Prostate gland (tissue), 2 donors: Measurements from ENCODE around the gene RBM47. TPM values are rescaled to one million over a fixed set of nuclear protein-coding genes. Genes with fewer than 3 reads are reported as not detected.
A peak's percentile ranks its signal among the peaks of the same experiment; 100 is the strongest.
"Not testable (repeated sequence)": the region's sequence is repeated elsewhere in the genome, so short reads cannot be mapped to it uniquely, and the experiment has no call there.

Source experiments
- DNase-seq: peaks from one replicate; pipeline ENCODE4 v3.0.0-alpha.2; 2019; ENCODE audit warnings: low spot score
- H3K27ac ChIP-seq, 2 donors: fragments of 200-600 bp; sonication (generic); 2 replicates each; pipeline ENCODE4 v1.5.1; 2017 to 2019
- H3K27me3 ChIP-seq: fragments of 200-600 bp; sonication (generic); replicated peaks from 2 replicates; pipeline ENCODE4 v1.5.1; 2019; ENCODE audit not compliant: insufficient read depth
- H3K36me3 ChIP-seq, 2 donors: fragments of 200-600 bp; sonication (generic); 1 replicate in 1 of 2; 2 replicates in 1 of 2; pipeline versions ENCODE4 v1.5.1 to v1.8.1; 2017 to 2019
- H3K4me1 ChIP-seq: fragments of 200-600 bp; sonication (generic); replicated peaks from 2 replicates; pipeline ENCODE4 v1.5.1; 2019
- H3K4me3 ChIP-seq, 2 donors: fragments of 200-600 bp; sonication (generic); 2 replicates each; pipeline ENCODE4 v1.5.1; 2017 to 2019
- H3K9me3 ChIP-seq: fragments of 200-600 bp; sonication (generic); 2 replicates; pipeline ENCODE4 v1.5.1; 2017
- POLR2A ChIP-seq: fragments of 450-650 bp; IDR thresholded peaks from one replicate; pipeline ENCODE4 v1.6.1; 2016; ENCODE audit warnings: antibody characterized with exemption, mild to moderate bottlenecking
- POLR2AphosphoS5 ChIP-seq: sonication (generic); formaldehyde crosslinking; IDR thresholded peaks from one replicate; pipeline ENCODE4 v1.6.1; 2017; ENCODE audit warnings: antibody characterized with exemption
- WGBS: methylation state at CpG from one replicate; pipeline ENCODE4 v1.1.5; 2018; 5-methylcytosine and 5-hydroxymethylcytosine counted together
- intact Hi-C: fragments of 100-400 bp; cut with DNase I; formaldehyde crosslinking; loops from one replicate; pipeline ENCODE4 v1.14.2; 2022
- total RNA-seq, 2 donors: library from RNA; depleted of rRNA; stranded (reverse); fragments of >200 nt; gene quantifications; one replicate each; pipeline ENCODE4 v1.1.0, GENCODE V29; 2016
- TF ChIP-seq, protein P1 (sequence below), 4 experiments: fragments of 200-600 bp in 2 of 4; fragments of 450-650 bp in 2 of 4; sonication (generic) in 2 of 4; IDR thresholded peaks; 1 replicate in 3 of 4; 2 replicates in 1 of 4; pipeline ENCODE4 v1.5.1; 2016 to 2019; ENCODE audit warnings: antibody characterized with exemption in 4 of 4, mild to moderate bottlenecking in 2 of 4, moderate library complexity in 2 of 4

RBM47 gene
- total RNA-seq, 2 donors from 2014 or later = 241 to 302 TPM

DNA sequence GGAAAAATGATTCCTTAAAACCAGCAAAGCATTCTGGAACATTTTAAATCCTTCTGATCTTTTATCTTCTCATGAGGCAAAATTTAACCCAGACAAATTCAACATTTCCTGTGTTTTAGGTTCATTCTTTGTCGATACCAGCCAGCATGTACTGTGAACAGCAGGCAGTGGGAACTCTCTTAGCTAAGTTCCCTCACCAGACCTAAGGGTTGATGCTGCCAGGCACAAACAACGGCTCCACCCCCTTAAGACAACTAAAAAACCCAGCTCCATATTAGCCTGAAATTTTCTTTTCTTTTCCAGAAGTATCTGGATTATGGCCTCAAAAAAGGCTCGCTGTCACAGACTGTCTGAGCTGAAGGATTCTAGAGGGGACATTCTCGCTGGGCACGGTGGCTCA, 2.4 kb upstream of the RBM47 start:
- H3K27ac ChIP-seq = peak overlapping the region; percentile 97

GRCh38 chr4:40630335-40631021, 814 bp upstream of the RBM47 start:
- peak overlapping the region; percentile 97 for H3K27ac ChIP-seq
- peak; percentile 89 for DNase-seq
- no peaks in the 10 kb centered on the region for H3K9me3 ChIP-seq
- no peaks in the 10 kb centered on the region for H3K36me3 ChIP-seq
- intact Hi-C loops = no loop called here
- no peaks in the 10 kb centered on the region for H3K4me1 ChIP-seq
- H3K27me3 ChIP-seq = no peaks in the 10 kb centered on the region
- 23% methylated on average over 38 of the region's 41 CpGs for WGBS
- TF ChIP-seq, protein P1, sequence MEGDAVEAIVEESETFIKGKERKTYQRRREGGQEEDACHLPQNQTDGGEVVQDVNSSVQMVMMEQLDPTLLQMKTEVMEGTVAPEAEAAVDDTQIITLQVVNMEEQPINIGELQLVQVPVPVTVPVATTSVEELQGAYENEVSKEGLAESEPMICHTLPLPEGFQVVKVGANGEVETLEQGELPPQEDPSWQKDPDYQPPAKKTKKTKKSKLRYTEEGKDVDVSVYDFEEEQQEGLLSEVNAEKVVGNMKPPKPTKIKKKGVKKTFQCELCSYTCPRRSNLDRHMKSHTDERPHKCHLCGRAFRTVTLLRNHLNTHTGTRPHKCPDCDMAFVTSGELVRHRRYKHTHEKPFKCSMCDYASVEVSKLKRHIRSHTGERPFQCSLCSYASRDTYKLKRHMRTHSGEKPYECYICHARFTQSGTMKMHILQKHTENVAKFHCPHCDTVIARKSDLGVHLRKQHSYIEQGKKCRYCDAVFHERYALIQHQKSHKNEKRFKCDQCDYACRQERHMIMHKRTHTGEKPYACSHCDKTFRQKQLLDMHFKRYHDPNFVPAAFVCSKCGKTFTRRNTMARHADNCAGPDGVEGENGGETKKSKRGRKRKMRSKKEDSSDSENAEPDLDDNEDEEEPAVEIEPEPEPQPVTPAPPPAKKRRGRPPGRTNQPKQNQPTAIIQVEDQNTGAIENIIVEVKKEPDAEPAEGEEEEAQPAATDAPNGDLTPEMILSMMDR (IDR thresholded peaks at IDR 0.05) = no peak
- peak; percentile 61 for TF ChIP-seq POLR2AphosphoS5
- peak overlapping the region; percentile 42 to 64 for H3K4me3 ChIP-seq

More for the DNA sequence above, 2.4 kb upstream of the RBM47 start:
- H3K27me3 ChIP-seq = no peaks in the 10 kb centered on the region
- DNase-seq = no peak
- H3K36me3 ChIP-seq = no peaks in the 10 kb centered on the region
- no peaks in the 10 kb centered on the region for H3K9me3 ChIP-seq
- no peak for TF ChIP-seq POLR2A
- no peak for TF ChIP-seq POLR2AphosphoS5
- TF ChIP-seq, protein P1 (IDR thresholded peaks at IDR 0.05) = no peak
- H3K4me1 ChIP-seq = no peaks in the 10 kb centered on the region
- 82% methylated on average over 5 of the region's 5 CpGs for WGBS
- intact Hi-C loops = no loop called here
- no peak overlapping the region for H3K4me3 ChIP-seq

DNA sequence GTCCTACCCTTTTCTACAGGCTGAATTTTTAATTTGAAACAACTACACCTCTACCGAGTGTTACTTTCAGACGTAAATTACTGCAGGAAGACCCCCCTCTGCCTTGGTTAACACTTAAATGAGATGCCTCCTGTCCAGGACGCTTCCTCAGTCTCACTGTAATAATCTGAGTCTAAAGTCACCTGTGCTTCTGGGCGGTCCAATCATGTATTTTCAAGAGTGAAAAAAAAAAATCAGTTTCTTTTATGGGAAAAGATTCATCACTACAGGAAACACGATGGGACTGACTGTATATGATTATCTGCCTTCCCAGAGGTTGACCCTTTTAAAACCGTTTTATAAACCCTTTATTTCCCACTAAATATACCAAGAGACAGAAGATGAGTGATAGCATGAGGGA, 776 bp downstream of the RBM47 start:
- H3K9me3 ChIP-seq = no peaks in the 10 kb centered on the region
- no peaks in the 10 kb centered on the region for H3K36me3 ChIP-seq
- intact Hi-C loops = no loop called here
- no peak for TF ChIP-seq POLR2A
- TF ChIP-seq, protein P1 (IDR thresholded peaks at IDR 0.05) = no peak
- TF ChIP-seq POLR2AphosphoS5 = no peak
- WGBS = 10% methylated on average over 6 of the region's 6 CpGs
- H3K27me3 ChIP-seq = no peaks in the 10 kb centered on the region
- DNase-seq = no peak
- peak overlapping the region; percentile 42 to 64 for H3K4me3 ChIP-seq
- peak overlapping the region; percentile 97 for H3K27ac ChIP-seq
- H3K4me1 ChIP-seq = no peaks in the 10 kb centered on the region

DNA sequence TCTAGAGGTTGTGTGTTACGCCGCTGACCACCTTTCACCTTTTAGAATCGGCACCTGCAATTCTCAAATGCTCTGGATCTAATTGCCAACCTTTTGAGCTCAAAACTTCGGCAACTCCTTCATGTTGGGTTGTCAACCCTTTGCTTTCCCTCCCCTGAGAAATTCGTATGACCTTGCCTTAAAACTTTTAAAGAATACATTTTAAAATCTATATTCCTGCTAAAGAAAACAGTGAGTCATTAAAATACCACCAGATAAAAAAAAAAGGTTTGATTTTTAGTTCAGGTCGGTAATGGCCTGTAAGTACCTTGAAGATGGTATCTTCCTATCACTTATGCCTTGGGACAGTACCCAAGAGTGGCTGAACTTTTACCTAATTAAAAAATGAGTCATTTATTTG, 1.3 kb downstream of the RBM47 start:
- H3K36me3 ChIP-seq, H3K9me3 ChIP-seq, intact Hi-C loops, H3K27me3 ChIP-seq, H3K4me1 ChIP-seq, DNase-seq: not testable (repeated sequence)
- WGBS = 20% methylated on average over 6 of the region's 6 CpGs
- H3K27ac ChIP-seq = peak overlapping the region; percentile 97
- H3K4me3 ChIP-seq = peak overlapping the region; percentile 42 to 64

GRCh38 chr4:40627540-40627939, 2.1 kb downstream of the RBM47 start:
- Histone ChIP-seq H3K4me3 (peak overlapping the region; percentile 42 to 64), H3K27me3 (no peaks in the 10 kb centered on the region), H3K9me3 (no peaks in the 10 kb centered on the region), H3K27ac (peak overlapping the region; percentile 97), H3K36me3 (no peaks in the 10 kb centered on the region), H3K4me1 (no peaks in the 10 kb centered on the region)
- WGBS = 50% methylated on average over 1 of the region's 1 CpG
- TF ChIP-seq POLR2AphosphoS5 (no peak), POLR2A (no peak)
- TF ChIP-seq, protein P1 (IDR thresholded peaks at IDR 0.05) = no peak
- intact Hi-C loops = no loop called here
- DNase-seq = no peak
